Measurements from ENCODE around the gene SRP19.
A peak's percentile ranks its signal among the peaks of the same experiment; 100 is the strongest.

SRP19 gene

GRCh38 chr5:112867411-112867810 is 6.3 kb downstream of the SRP19 start:
- H3K4me3 ChIP-seq (ENCODE audit: low read depth, low read length) = no peak overlapping the region
- DNase-seq (ENCODE audit: low read depth) = no peak
- TF ChIP-seq CTCF (conservative IDR thresholded peaks at IDR 0.05; ENCODE audit: low read depth, low read length) = no peak

GRCh38 chr5:112869948-112870347 is 8.9 kb downstream of the SRP19 start:
- TF ChIP-seq CTCF (conservative IDR thresholded peaks at IDR 0.05; ENCODE audit: low read depth, low read length) = no peak
- H3K4me3 ChIP-seq (ENCODE audit: low read depth, low read length) = no peak overlapping the region
- no peak for DNase-seq (ENCODE audit: low read depth)

GRCh38 chr5:112870966-112871365 is 9.9 kb downstream of the SRP19 start:
- no peak overlapping the region for H3K4me3 ChIP-seq (ENCODE audit: low read depth, low read length)
- no peak for TF ChIP-seq CTCF (conservative IDR thresholded peaks at IDR 0.05; ENCODE audit: low read depth, low read length)
- no peak for DNase-seq (ENCODE audit: low read depth)

- no peak overlapping the region for H3K4me3 ChIP-seq (ENCODE audit: low read depth, low read length)
- TF ChIP-seq CTCF (conservative IDR thresholded peaks at IDR 0.05; ENCODE audit: low read depth, low read length) = no peak
- no peak for DNase-seq (ENCODE audit: low read depth)
Measured at GRCh38 chr5:112876362-112876761, 15.3 kb downstream of the SRP19 start.

- DNase-seq (ENCODE audit: low read depth) = no peak
- H3K4me3 ChIP-seq (ENCODE audit: low read depth, low read length) = no peak overlapping the region
- no peak for TF ChIP-seq CTCF (conservative IDR thresholded peaks at IDR 0.05; ENCODE audit: low read depth, low read length)
Measured at GRCh38 chr5:112878101-112878500, 17.0 kb downstream of the SRP19 start.

- DNase-seq (ENCODE audit: low read depth) = peak; percentile 67
- TF ChIP-seq CTCF (conservative IDR thresholded peaks at IDR 0.05; ENCODE audit: low read depth, low read length) = no peak
- no peak overlapping the region for H3K4me3 ChIP-seq (ENCODE audit: low read depth, low read length)
Measured at GRCh38 chr5:112878760-112879159, 17.7 kb downstream of the SRP19 start.

GRCh38 chr5:112880219-112880964 is 19.3 kb downstream of the SRP19 start:
- no peak for TF ChIP-seq CTCF (conservative IDR thresholded peaks at IDR 0.05; ENCODE audit: low read depth, low read length)
- DNase-seq (ENCODE audit: low read depth) = no peak
- H3K4me3 ChIP-seq (ENCODE audit: low read depth, low read length) = no peak overlapping the region

Data from choroid plexus epithelial cell (primary cell).